H1 (cell line): ENCODE results near the gene CKS1B. TPM values are rescaled to one million over a fixed set of nuclear protein-coding genes. Genes with fewer than 3 reads are reported as not detected.

Experiments
- CTCF ChIA-PET: fragments of 300-600 bp; sonication (Branson Sonifier 250); formaldehyde crosslinking; loops from one replicate; lab custom pipeline; 2021; ENCODE audit not compliant: partially characterized antibody; lab: Charles Lee
- POLR2A ChIA-PET: fragments of 300-600 bp; sonication (Branson Sonifier 250); formaldehyde crosslinking; loops from one replicate; lab custom pipeline; 2021; ENCODE audit warnings: inconsistent platforms; ENCODE audit not compliant: partially characterized antibody; lab: Charles Lee
- DNase-seq, 2 experiments: peaks; one replicate each; pipeline versions ENCODE4 v3.0.0 to v3.0.0-alpha.2; 2010 to 2022; ENCODE audit warnings: low spot score in 2 of 2, low read depth in 1 of 2, mixed read lengths in 1 of 2
- FAIRE-seq: peaks from 2 replicates; lab custom pipeline; 2011; peaks lifted over from hg19 to GRCh38; lab: Jason Lieb, UNC
- H2AFZ ChIP-seq: 2 replicates; pipeline ENCODE4 v1.8.1; 2012; ENCODE audit warnings: low read length, inconsistent platforms
- H2AK5ac ChIP-seq: 2 replicates; pipeline ENCODE4 v1.6.1; 2013; ENCODE audit warnings: low read depth, low read length
- H2BK120ac ChIP-seq: replicated peaks from 2 replicates; pipeline ENCODE3; 2013; ENCODE audit warnings: low read depth, low read length, inconsistent platforms
- H2BK12ac ChIP-seq: 2 replicates; pipeline ENCODE4 v1.6.1; 2013; ENCODE audit warnings: low read depth, low read length
- H2BK15ac ChIP-seq: 2 replicates; pipeline ENCODE4 v1.6.1; 2013; ENCODE audit warnings: low read length
- H2BK20ac ChIP-seq: 2 replicates; pipeline ENCODE4 v1.6.1; 2013; ENCODE audit warnings: low read length
- H2BK5ac ChIP-seq: 2 replicates; pipeline ENCODE4 v1.6.1; 2013; ENCODE audit warnings: low read depth, low read length
- H3K14ac ChIP-seq: 2 replicates; pipeline ENCODE4 v1.6.1; 2013; ENCODE audit warnings: inconsistent platforms; ENCODE audit not compliant: insufficient read length
- H3K18ac ChIP-seq: 2 replicates; pipeline ENCODE4 v1.6.1; 2013; ENCODE audit warnings: low read length; ENCODE audit errors: extremely low read depth
- H3K23ac ChIP-seq: 2 replicates; pipeline ENCODE4 v1.6.1; 2013; ENCODE audit warnings: inconsistent platforms; ENCODE audit not compliant: insufficient read length
- H3K23me2 ChIP-seq: 2 replicates; pipeline ENCODE4 v1.6.1; 2013; ENCODE audit warnings: low read depth, low read length
- H3K27ac ChIP-seq: 2 replicates; pipeline ENCODE4 v1.6.1; 2011; ENCODE audit warnings: low read depth, low read length, inconsistent platforms
- H3K27me3 ChIP-seq, 4 experiments: replicated peaks in 1 of 4; 1 replicate in 1 of 4; 2 replicates in 3 of 4; pipeline versions ENCODE4 v1.6.1 to v1.8.1; 2011 to 2013; ENCODE audit warnings: low read length in 3 of 4, mild to moderate bottlenecking in 3 of 4, inconsistent platforms in 2 of 4, mixed read lengths in 2 of 4, moderate library complexity in 1 of 4; ENCODE audit not compliant: control insufficient read depth in 3 of 4, insufficient read depth in 3 of 4; ENCODE audit errors: extremely low read depth in 1 of 4
- H3K36me3 ChIP-seq, 4 experiments: 2 replicates each; pipeline versions ENCODE4 v1.6.1 to v1.8.1; 2011 to 2013; ENCODE audit warnings: mild to moderate bottlenecking in 4 of 4, low read length in 3 of 4, moderate library complexity in 2 of 4, control low read depth in 1 of 4, inconsistent platforms in 1 of 4; ENCODE audit not compliant: insufficient read depth in 4 of 4, control insufficient read depth in 2 of 4
- H3K4ac ChIP-seq: replicated peaks from 2 replicates; pipeline ENCODE3; 2013; ENCODE audit warnings: low read length, low read depth, mixed read lengths, inconsistent platforms; ENCODE audit not compliant: insufficient read length
- H3K4me1 ChIP-seq, 4 experiments: replicated peaks in 1 of 4; 1 replicate in 1 of 4; 2 replicates in 3 of 4; pipeline versions ENCODE4 v1.6.1 to v1.8.1; 2011 to 2013; ENCODE audit warnings: low read length in 3 of 4, inconsistent platforms in 2 of 4, mixed read lengths in 1 of 4; ENCODE audit not compliant: insufficient read depth in 4 of 4, control insufficient read depth in 3 of 4
- H3K4me2 ChIP-seq, 2 experiments: 2 replicates each; pipeline versions ENCODE4 v1.6.1 to v1.8.1; 2011 to 2013; ENCODE audit warnings: low read depth in 2 of 2, low read length in 2 of 2, control low read depth in 1 of 2, inconsistent platforms in 1 of 2, mild to moderate bottlenecking in 1 of 2; ENCODE audit not compliant: insufficient read depth in 1 of 2
- H3K4me3 ChIP-seq, 4 experiments: fragments of 200-600, 300-600 bp in 1 of 4; sonication (generic), shearing (Covaris generic), sonication (Bioruptor Twin) in 1 of 4; 2 replicates each; pipeline versions ENCODE4 v1.5.1 to v1.8.1; 2011 to 2016; ENCODE audit warnings: low read length in 4 of 4, low read depth in 3 of 4, control low read depth in 2 of 4, inconsistent platforms in 2 of 4, mild to moderate bottlenecking in 2 of 4, mixed read lengths in 1 of 4, moderate library complexity in 1 of 4; ENCODE audit not compliant: insufficient read depth in 2 of 4; ENCODE audit errors: extremely low read depth in 1 of 4
- H3K56ac ChIP-seq: replicated peaks from 2 replicates; pipeline ENCODE3; 2013; ENCODE audit warnings: low read depth, mild to moderate bottlenecking, mixed read lengths, low read length, inconsistent platforms; ENCODE audit not compliant: insufficient read length
- H3K79me1 ChIP-seq: 2 replicates; pipeline ENCODE4 v1.6.1; 2013; ENCODE audit warnings: low read depth, low read length, control low read depth
- H3K79me2 ChIP-seq, 2 experiments: 2 replicates each; pipeline versions ENCODE4 v1.6.1 to v1.8.1; 2012 to 2013; ENCODE audit warnings: low read length in 2 of 2, mild to moderate bottlenecking in 2 of 2, inconsistent platforms in 1 of 2; ENCODE audit not compliant: insufficient read depth in 2 of 2, control insufficient read depth in 1 of 2
- H3K9ac ChIP-seq, 4 experiments: replicated peaks in 1 of 4; 1 replicate in 1 of 4; 2 replicates in 3 of 4; pipeline versions ENCODE4 v1.6.1 to v1.8.1; 2011 to 2013; ENCODE audit warnings: low read depth in 3 of 4, low read length in 3 of 4, control low read depth in 2 of 4, mild to moderate bottlenecking in 2 of 4, moderate library complexity in 2 of 4, inconsistent platforms in 1 of 4; ENCODE audit errors: extremely low read depth in 1 of 4
- H3K9me3 ChIP-seq, 2 experiments: 2 replicates each; pipeline versions ENCODE4 v1.6.1 to v1.8.1; 2012 to 2013; ENCODE audit warnings: mild to moderate bottlenecking in 2 of 2, moderate library complexity in 2 of 2, control low read depth in 1 of 2, inconsistent platforms in 1 of 2, low read depth in 1 of 2, low read length in 1 of 2, mixed read lengths in 1 of 2; ENCODE audit not compliant: insufficient read depth in 2 of 2
- H4K20me1 ChIP-seq, 2 experiments: replicated peaks in 1 of 2; 2 replicates each; pipeline versions ENCODE3 to v1.8.1; 2011 to 2013; ENCODE audit warnings: inconsistent platforms in 2 of 2, low read length in 2 of 2, mild to moderate bottlenecking in 1 of 2; ENCODE audit not compliant: insufficient read depth in 2 of 2, control insufficient read depth in 1 of 2
- H4K5ac ChIP-seq: 2 replicates; pipeline ENCODE4 v1.6.1; 2013; ENCODE audit warnings: low read length, low read depth, mixed read lengths, inconsistent platforms; ENCODE audit not compliant: insufficient read length
- H4K8ac ChIP-seq: 2 replicates; pipeline ENCODE4 v1.8.0; 2013; ENCODE audit warnings: mild to moderate bottlenecking, moderate library complexity, low read length, inconsistent platforms; ENCODE audit not compliant: insufficient read depth; ENCODE audit errors: extremely low read depth
- H4K91ac ChIP-seq: replicated peaks from 2 replicates; pipeline ENCODE3; 2013; ENCODE audit warnings: low read length, mixed read lengths, inconsistent platforms; ENCODE audit not compliant: insufficient read length
- ATF3 ChIP-seq: IDR thresholded peaks from 2 replicates; pipeline ENCODE4 v1.6.1; 2011; ENCODE audit warnings: low read depth, mild to moderate bottlenecking, low read length; ENCODE audit not compliant: insufficient read depth
- CBX8 ChIP-seq: fragments of 300-800, 300-1000 bp; sonication (generic); IDR thresholded peaks from 2 replicates; pipeline ENCODE4 v1.7.1; 2016; ENCODE audit warnings: low read depth, low read length, borderline replicate concordance
- E2F6 ChIP-seq: IDR thresholded peaks from 2 replicates; pipeline ENCODE4 v1.6.1; 2012; ENCODE audit warnings: inconsistent platforms
- EGR1 ChIP-seq: IDR thresholded peaks from 2 replicates; pipeline ENCODE4 v1.6.1; 2011; ENCODE audit warnings: low read depth, low read length, borderline replicate concordance
- HDAC2 ChIP-seq, 2 experiments: fragments of 300-600 bp in 1 of 2; sonication (generic) in 1 of 2; IDR thresholded peaks; 2 replicates each; pipeline ENCODE4 v1.6.1; 2011 to 2012; ENCODE audit warnings: low read depth in 2 of 2, low read length in 2 of 2, mild to moderate bottlenecking in 2 of 2, moderate library complexity in 2 of 2, borderline replicate concordance in 1 of 2, inconsistent platforms in 1 of 2
- KDM4A ChIP-seq: IDR thresholded peaks from one replicate; pipeline ENCODE4 v1.7.1; 2012; ENCODE audit warnings: low read depth, mild to moderate bottlenecking, moderate library complexity, low read length, inconsistent platforms; ENCODE audit not compliant: severe bottlenecking
- MAFK ChIP-seq: IDR thresholded peaks from 2 replicates; pipeline ENCODE4 v1.6.1; 2012; ENCODE audit warnings: low read depth, mild to moderate bottlenecking, improper control_type of control experiment, low read length
- RXRA ChIP-seq: IDR thresholded peaks from 2 replicates; pipeline ENCODE4 v1.6.1; 2011; ENCODE audit warnings: low read depth, mild to moderate bottlenecking, low read length, moderate library complexity; ENCODE audit not compliant: insufficient read depth
- SIN3A ChIP-seq, 2 experiments: IDR thresholded peaks in 1 of 2; conservative IDR thresholded peaks in 1 of 2; 2 replicates each; pipeline ENCODE4 v1.6.1; 2011 to 2012; ENCODE audit warnings: low read length in 2 of 2, improper control_type of control experiment in 1 of 2, low read depth in 1 of 2, mild to moderate bottlenecking in 1 of 2
- SIX5 ChIP-seq: IDR thresholded peaks from 2 replicates; pipeline ENCODE4 v1.6.1; 2011; ENCODE audit warnings: mild to moderate bottlenecking, low read depth, low read length
- TEAD4 ChIP-seq: IDR thresholded peaks from 2 replicates; pipeline ENCODE4 v1.6.1; 2012; ENCODE audit warnings: low read depth, low read length, inconsistent platforms, mixed read lengths
- WGBS, 2 experiments: shearing (Covaris generic) in 1 of 2; methylation state at CpG; one replicate each; pipeline versions ENCODE4 v1.1.6 to v1.1.7; 2013 to 2015; ENCODE audit warnings: low lambda C conversion rate in 2 of 2, mixed read lengths in 2 of 2, inconsistent platforms in 1 of 2, low coverage in 1 of 2, missing lambda C conversion rate in 1 of 2; ENCODE audit not compliant: insufficient replicate concordance in 2 of 2, insufficient coverage in 1 of 2, insufficient read length in 1 of 2; ENCODE audit errors: extremely low coverage in 1 of 2, missing lambda C conversion rate in 1 of 2; 5-methylcytosine and 5-hydroxymethylcytosine counted together
- polyA plus RNA-seq, 7 experiments: library from polyadenylated mRNA; depleted of rRNA in 3 of 7; stranded (reverse) in 5 of 7; unstranded in 2 of 7; fragments of >200 nt in 5 of 7; fragments of 200-250 nt in 2 of 7; gene quantifications; 1 replicate in 5 of 7; 2 replicates in 1 of 7; 4 replicates in 1 of 7; pipeline versions ENCODE4 v1.2.1 to v1.2.3, GENCODE V29; 2011 to 2013; ENCODE audit warnings: missing spikeins in 2 of 7, mixed read lengths in 2 of 7
- total RNA-seq: library from RNA; stranded (reverse); fragmentation: NEBNext Ultra II Directional; extraction: Animal tissue kit (Norgen Biotek cat#: 25700); gene quantifications from 2 replicates; pipeline ENCODE4 v1.2.1, GENCODE V29; 2021

Gene CKS1B
- total and polyA plus RNA-seq, 2 of the 8 experiments (the other 6 are each of a cell fraction or from before 2014, with no cell fraction given) = 294 to 1,025 TPM

GRCh38 chr1:154954541-154954940 lies 19.9 kb upstream of the CKS1B start:
- H3K23ac ChIP-seq = no peak overlapping the region
- H4K8ac ChIP-seq = no peak overlapping the region
- H3K79me1 ChIP-seq = 0 out of 2 replicates have a peak, but pooled peaks cover 6% of the 10 kb centered on the region
- no peak overlapping the region for H2BK120ac ChIP-seq
- 88% methylated on average over 3 of the region's 3 CpGs; no CpG with 5 or more reads in 1 of the 2 experiments for WGBS, 2 experiments
- no peak for FAIRE-seq
- no peak overlapping the region for H2BK5ac ChIP-seq
- H3K9me3 ChIP-seq = no peaks in the 10 kb centered on the region
- H2AFZ ChIP-seq = no peak overlapping the region
- no peak overlapping the region for H4K5ac ChIP-seq
- ChIA-PET CTCF (interaction anchor here (0.6 to 9.8 kb wide), 8 partner anchors 12 to 210 kb away, joined by 3 to 132 read pairs (median 3); partner anchors contain the start of genes LENEP and SHC1), POLR2A (interaction anchor here (1.3 to 18.6 kb wide), 7 partner anchors 18 to 185 kb away, joined by 3 to 662 read pairs (median 6); partner anchors contain the start of genes ADAM15, CKS1B, EFNA4 and FLAD1)
- peaks cover 3 to 7% (median 5%) of the 10 kb centered on the region in 4 experiments; a peak in 5 of 8 replicates for H3K36me3 ChIP-seq
- H3K4me1 ChIP-seq = peaks cover 0 to 28% (median 8%) of the 10 kb centered on the region in 4 experiments; a peak in 6 of 7 replicates
- H3K9ac ChIP-seq = peak overlapping the region in 1 of 4 experiments; percentile 87; a peak in 1 of 7 replicates
- H3K56ac ChIP-seq = no peak overlapping the region
- DNase-seq = no peak
- H3K14ac ChIP-seq = no peak overlapping the region
- H3K27ac ChIP-seq = peak overlapping the region; percentile 95; the same call in 1 of the 2 replicates
- no peak overlapping the region for H4K91ac ChIP-seq
- no peak overlapping the region for H2BK20ac ChIP-seq
- H3K18ac ChIP-seq = no peak overlapping the region
- peaks cover 1 to 10% of the 10 kb centered on the region in 2 experiments for H4K20me1 ChIP-seq
- no peak overlapping the region; the same call in 1 of the 2 replicates for H2BK12ac ChIP-seq
- H3K27me3 ChIP-seq = no peaks in the 10 kb centered on the region; a peak in 2 of 7 replicates
- no peak overlapping the region for H2BK15ac ChIP-seq
- H3K4ac ChIP-seq = no peak overlapping the region
- peaks cover 0 to 4% of the 10 kb centered on the region in 2 experiments; a peak in 2 of 4 replicates for H3K79me2 ChIP-seq
- peaks cover 5% of the 10 kb centered on the region for H3K23me2 ChIP-seq
- no peak overlapping the region; the same call in 1 of the 2 replicates for H2AK5ac ChIP-seq
- peak overlapping the region; percentile 92 to 93; a peak in 3 of 4 replicates for H3K4me2 ChIP-seq
- peak overlapping the region in 3 of 4 experiments; percentile 60 to 77 (median 71); a peak in 2 of 8 replicates for H3K4me3 ChIP-seq
- no peak for TF ChIP-seq HDAC2 (IDR thresholded peaks at IDR 0.05; ENCODE audit: borderline replicate concordance in 1 of 2, low read depth in 2 of 2, low read length in 2 of 2)
- TF ChIP-seq SIX5 = no peak
- TF ChIP-seq SIN3A (conservative IDR thresholded peaks at IDR 0.05 in 1 of 2, IDR thresholded peaks at IDR 0.05 in 1 of 2; ENCODE audit: low read depth in 1 of 2, low read length in 2 of 2) = no peak
- TF ChIP-seq RXRA = no peak
- TF ChIP-seq EGR1 = no peak
- TF ChIP-seq CBX8 = no peak
- no peak for TF ChIP-seq MAFK
- TF ChIP-seq TEAD4 = no peak
- TF ChIP-seq E2F6 = no peak
- no peak for TF ChIP-seq KDM4A
- no peak for TF ChIP-seq ATF3
